ENCODE measurements around the gene CHKA.

CHKA gene

DNA sequence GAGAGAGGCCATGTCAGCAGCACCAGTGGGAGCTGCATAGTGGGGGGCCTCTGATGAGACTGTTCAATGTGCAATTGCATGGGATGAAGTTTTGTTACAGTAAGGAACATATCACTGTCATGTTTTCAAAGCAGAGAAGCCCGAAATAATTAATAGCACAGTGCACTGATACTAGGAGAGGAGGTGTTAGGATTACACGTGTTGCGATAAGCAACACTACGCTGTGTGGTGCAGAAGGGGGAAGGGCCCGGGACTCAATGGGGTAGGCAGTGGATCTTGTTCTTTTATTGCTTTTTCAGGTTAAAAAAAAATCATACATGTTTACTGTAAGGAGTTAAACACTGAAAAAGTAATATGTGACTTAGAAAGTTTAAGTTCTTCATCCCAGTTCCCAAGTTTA, 53.2 kb downstream of the CHKA start:
- TF ChIP-seq, protein P1, sequence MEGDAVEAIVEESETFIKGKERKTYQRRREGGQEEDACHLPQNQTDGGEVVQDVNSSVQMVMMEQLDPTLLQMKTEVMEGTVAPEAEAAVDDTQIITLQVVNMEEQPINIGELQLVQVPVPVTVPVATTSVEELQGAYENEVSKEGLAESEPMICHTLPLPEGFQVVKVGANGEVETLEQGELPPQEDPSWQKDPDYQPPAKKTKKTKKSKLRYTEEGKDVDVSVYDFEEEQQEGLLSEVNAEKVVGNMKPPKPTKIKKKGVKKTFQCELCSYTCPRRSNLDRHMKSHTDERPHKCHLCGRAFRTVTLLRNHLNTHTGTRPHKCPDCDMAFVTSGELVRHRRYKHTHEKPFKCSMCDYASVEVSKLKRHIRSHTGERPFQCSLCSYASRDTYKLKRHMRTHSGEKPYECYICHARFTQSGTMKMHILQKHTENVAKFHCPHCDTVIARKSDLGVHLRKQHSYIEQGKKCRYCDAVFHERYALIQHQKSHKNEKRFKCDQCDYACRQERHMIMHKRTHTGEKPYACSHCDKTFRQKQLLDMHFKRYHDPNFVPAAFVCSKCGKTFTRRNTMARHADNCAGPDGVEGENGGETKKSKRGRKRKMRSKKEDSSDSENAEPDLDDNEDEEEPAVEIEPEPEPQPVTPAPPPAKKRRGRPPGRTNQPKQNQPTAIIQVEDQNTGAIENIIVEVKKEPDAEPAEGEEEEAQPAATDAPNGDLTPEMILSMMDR (IDR thresholded peaks at IDR 0.05; ENCODE audit: borderline replicate concordance, control extremely low read depth, extremely low read depth, insufficient read depth, missing control alignments) = no peak
- DNase-seq (ENCODE audit: low spot score) = no peak
- in situ Hi-C loops (cut with MboI; ENCODE audit: low sequenced_read_pairs, unreplicated experiment) = no loop called here

DNA sequence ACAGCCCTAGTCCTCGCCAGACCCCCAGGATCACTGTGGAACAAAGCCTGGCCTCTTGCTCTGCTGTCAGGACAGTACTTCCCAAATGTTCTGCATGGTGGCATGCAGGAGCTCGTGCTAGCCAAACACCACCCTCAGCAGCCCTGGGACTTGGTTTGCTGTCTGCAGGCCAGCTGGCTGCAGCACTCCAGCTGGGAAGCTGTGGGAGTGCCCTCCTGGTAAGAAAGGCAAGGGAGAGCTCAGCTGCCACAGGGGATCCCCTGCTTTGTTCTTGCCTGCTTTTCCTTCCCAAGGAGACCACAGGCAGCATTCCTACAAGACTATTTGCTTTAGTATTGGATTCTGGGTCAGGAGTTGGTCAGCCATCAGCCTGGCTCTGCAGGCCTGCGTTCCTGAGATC, 54.4 kb downstream of the CHKA start:
- no peak for DNase-seq (ENCODE audit: low spot score)
- in situ Hi-C loops (cut with MboI; ENCODE audit: low sequenced_read_pairs, unreplicated experiment) = no loop called here
- TF ChIP-seq, protein P1 (IDR thresholded peaks at IDR 0.05; ENCODE audit: borderline replicate concordance, control extremely low read depth, extremely low read depth, insufficient read depth, missing control alignments) = no peak

DNA sequence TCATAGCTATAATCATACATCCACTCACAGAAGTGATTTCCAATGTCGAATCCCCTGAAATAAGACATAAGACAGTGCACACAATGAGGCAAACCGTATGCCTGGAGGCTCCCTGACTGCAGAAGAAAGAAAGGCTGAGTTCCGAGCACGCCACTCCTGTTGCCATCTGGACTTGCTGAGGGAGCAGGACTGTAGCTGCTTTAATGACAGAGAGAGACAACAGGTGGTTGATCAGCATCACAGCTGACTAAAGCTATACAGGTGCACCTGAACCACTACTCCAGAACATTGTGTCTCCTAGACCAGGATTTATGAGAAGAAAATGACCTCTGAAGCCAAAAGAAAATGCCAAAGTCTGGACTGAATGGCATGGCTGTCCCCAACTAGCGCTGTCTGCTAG, 55.3 kb downstream of the CHKA start:
- DNase-seq (ENCODE audit: low spot score) = no peak
- TF ChIP-seq, protein P1 (IDR thresholded peaks at IDR 0.05; ENCODE audit: borderline replicate concordance, control extremely low read depth, extremely low read depth, insufficient read depth, missing control alignments) = no peak
- in situ Hi-C loops (cut with MboI; ENCODE audit: low sequenced_read_pairs, unreplicated experiment) = no loop called here

DNA sequence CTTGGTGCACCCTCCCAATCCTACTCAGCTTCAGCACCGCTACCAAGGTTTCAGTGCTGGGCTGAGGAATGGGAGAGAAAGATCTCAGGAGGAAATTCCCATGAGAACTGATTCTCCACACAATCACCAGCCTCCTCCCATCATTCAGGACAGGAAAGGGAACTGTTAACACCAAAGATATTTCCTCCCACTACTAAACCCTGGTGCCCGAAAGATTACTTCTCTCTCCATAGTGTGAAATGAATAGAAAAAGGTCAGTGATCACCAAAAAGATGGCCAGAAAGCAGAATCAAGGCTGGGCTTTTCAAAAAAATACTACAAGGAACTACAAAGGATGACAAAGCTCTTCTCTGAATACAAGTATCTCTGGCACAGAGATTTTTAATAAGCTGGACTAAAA, 56.3 kb downstream of the CHKA start:
- DNase-seq (ENCODE audit: low spot score) = no peak
- in situ Hi-C loops (cut with MboI; ENCODE audit: low sequenced_read_pairs, unreplicated experiment) = no loop called here
- TF ChIP-seq, protein P1 (IDR thresholded peaks at IDR 0.05; ENCODE audit: borderline replicate concordance, control extremely low read depth, extremely low read depth, insufficient read depth, missing control alignments) = no peak

DNA sequence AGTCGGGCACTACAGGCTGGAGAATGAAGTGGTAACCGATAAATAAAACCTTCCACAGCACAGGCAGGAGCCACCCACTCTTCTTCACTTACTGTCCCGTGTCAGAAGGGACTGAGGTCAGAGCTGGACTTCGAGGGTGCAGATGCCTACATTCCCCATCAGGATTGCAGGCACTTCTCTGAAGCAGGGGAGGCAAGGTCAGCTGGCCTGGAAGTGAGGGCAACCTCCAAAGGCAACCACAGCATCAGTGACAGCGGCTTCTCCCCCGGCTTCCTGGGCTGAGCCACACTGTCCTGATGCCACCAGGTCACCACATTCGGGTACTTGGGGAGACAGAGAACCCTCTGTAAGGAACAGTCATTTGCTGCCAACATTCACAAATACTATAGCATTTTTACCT, 59.7 kb downstream of the CHKA start:
- no peak for DNase-seq (ENCODE audit: low spot score)
- TF ChIP-seq, protein P1 (IDR thresholded peaks at IDR 0.05; ENCODE audit: borderline replicate concordance, control extremely low read depth, extremely low read depth, insufficient read depth, missing control alignments) = no peak
- in situ Hi-C loops (cut with MboI; ENCODE audit: low sequenced_read_pairs, unreplicated experiment) = no loop called here

DNA sequence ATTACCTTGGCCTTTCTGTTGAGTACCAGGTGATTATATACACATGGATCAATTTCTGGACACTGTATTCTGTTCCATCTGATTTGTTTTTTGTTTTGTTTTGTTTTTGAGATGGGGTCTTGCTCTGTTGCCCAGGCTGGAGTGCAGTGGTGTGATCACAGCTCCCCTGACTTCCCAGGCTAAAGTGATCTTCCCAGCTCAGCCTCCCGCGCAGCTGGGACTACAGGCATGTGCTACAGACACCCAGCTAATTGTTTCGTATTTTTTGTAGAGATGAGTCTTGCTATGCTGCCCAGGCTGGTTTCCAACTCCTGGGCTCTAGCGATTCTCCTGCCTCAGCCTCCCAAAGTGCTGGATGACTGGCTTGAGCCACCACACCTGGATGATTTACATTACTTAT, 63.4 kb downstream of the CHKA start:
- TF ChIP-seq, protein P1 (IDR thresholded peaks at IDR 0.05; ENCODE audit: borderline replicate concordance, control extremely low read depth, extremely low read depth, insufficient read depth, missing control alignments) = no peak
- in situ Hi-C loops (cut with MboI; ENCODE audit: low sequenced_read_pairs, unreplicated experiment) = no loop called here
- DNase-seq (ENCODE audit: low spot score) = no peak
